Measurements from ENCODE around the gene CRACR2B.

DNA sequence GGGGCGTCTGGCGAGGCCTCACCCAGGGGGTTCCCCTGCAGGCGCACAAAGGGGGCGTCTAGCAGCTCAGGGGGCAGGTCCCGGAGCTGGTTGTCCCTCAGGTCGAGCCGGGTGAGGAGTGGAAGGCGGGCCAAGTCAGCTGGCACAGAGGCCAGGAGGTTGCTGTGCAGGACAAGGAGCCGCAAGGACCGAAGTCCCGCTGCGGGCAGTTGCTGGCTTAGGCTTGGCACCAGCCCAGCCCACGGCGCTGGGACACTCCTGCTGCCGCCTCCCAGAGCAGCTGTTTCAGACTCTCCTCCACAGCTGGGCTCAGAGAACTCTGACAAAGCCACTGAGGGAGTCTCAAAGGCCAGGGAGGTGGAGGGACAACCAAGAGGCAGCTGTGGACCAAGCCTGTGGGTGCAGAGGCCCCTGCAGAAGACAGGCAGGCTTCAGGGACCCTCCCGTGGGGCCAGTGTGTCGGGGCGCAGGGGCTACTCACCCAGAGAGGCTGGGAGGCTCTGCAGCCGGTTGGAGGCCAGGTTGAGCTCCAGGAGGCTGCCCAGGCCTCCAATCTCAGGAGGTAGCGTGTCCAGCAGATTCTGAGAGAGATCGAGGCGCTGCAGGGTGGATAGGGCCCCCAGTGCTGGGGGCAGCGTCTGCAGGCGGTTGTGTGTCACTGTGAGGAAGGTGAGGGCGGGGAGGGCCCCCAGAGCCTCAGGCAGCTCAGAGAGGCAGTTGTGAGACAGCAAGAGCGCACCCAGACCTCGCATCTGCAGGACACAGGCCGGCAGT lies 24.8 kb upstream of the CRACR2B start:
- TF ChIP-seq, protein P1, sequence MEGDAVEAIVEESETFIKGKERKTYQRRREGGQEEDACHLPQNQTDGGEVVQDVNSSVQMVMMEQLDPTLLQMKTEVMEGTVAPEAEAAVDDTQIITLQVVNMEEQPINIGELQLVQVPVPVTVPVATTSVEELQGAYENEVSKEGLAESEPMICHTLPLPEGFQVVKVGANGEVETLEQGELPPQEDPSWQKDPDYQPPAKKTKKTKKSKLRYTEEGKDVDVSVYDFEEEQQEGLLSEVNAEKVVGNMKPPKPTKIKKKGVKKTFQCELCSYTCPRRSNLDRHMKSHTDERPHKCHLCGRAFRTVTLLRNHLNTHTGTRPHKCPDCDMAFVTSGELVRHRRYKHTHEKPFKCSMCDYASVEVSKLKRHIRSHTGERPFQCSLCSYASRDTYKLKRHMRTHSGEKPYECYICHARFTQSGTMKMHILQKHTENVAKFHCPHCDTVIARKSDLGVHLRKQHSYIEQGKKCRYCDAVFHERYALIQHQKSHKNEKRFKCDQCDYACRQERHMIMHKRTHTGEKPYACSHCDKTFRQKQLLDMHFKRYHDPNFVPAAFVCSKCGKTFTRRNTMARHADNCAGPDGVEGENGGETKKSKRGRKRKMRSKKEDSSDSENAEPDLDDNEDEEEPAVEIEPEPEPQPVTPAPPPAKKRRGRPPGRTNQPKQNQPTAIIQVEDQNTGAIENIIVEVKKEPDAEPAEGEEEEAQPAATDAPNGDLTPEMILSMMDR (IDR thresholded peaks at IDR 0.05; ENCODE audit: insufficient read depth, low read depth, low read length) = no peak
- TF ChIP-seq EZH2 (IDR thresholded peaks at IDR 0.05; ENCODE audit: insufficient read depth, low read length) = no peak
